ENCODE results near the gene DIAPH2.

DIAPH2 gene

DNA sequence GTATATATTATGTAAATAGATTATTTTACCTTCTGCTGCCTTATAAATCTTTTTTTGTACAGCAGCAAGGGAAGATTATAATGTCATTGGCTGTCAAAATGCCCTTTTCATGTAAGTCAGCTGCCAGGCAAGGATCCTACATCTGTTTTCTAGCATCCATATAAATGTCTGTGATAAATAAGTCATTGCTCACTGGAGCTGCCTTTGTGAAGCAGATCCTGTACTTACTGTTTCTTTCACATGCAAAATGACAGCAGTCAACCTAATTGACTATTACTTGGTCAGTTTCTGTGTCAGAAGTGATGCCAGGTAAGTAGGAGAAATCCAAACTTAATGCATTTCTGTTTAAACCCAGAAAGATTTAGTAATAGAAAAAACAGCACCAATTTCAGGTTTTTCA, 819.8 kb downstream of the DIAPH2 start:
- DNase-seq: no peak

DNA sequence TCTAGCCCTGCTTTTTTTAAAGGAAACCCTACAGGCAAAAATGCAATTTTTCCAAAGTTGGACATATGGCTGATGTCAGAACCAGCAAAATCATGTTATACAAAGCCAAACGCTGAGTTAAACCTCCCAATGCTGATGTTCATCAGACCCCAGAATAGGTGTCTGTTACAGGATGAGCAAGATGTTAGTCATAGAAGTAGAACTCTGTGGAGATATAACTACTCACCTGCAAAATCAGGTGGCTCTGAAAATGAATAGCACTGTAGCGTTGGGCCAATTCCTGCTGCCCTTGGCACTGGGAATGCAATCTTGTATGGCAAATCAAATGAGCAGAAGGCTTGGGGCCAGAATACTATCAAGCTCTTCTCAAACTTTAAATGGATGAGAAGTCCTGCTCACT, 833.1 kb downstream of the DIAPH2 start:
- DNase-seq: no peak

DNA sequence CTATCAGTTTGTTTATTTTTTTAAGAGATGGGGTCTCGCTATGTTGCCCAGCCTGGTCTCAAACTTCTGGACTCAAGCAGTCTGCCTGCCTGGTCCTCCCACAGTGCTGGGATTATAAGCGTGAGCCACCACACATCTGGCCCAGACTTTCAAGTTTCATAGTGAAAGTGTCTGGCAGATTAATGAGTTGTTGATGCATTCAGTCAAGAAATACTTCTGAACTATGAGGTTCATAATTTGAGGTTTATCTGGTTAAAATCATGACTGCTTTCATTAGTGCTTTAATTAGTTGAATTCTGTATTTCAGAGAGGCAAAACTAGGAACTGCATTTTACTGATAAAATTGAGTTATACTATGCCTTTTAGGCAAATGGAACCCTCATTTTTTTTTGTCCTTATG, 837.7 kb downstream of the DIAPH2 start:
- DNase-seq: no peak

DNA sequence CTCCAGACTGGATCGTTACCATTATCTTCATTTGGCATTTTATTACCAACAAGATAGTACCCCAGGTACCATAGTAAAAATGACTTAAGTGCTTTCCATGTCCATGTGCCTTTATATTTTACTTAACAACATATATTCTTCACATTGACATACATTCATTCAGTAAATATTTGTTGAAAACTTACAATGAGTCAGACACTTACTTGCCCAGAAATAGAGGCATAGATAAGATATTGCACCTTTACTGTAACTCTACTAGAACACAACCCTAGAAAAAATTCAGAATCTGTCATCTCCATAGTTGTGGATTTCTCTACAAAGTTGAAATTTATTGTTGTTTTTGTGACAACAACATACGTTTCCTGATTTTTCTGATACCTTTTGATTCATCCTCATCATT, 839.7 kb downstream of the DIAPH2 start:
- no peak for DNase-seq

- no peak for DNase-seq
These were observed 840.4 kb downstream of the DIAPH2 start for GRCh38 chrX:97524997-97525396.

DNA sequence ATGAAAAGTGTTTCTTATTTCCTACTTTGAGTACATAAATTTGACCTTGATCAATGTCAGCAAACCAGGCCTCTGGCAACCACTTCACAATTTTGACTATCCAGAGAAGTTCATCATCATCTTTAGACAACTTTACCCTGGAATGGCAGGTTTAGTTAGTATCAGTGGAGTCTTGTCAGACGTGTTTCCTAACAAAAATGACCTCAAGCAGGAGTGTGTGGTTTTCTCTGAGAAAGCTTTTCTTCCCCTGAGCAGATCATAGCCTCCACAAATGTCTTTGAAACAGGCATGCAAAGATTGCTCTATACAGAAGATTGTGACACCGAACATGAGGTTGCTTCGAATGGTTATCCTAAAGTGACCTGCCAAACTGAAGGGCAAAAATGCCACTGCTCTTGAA, 841.3 kb downstream of the DIAPH2 start:
- DNase-seq: no peak

GRCh38 chrX:97527725-97528124, 843.1 kb downstream of the DIAPH2 start:
- no peak for DNase-seq

- DNase-seq: peak in 1 of 2 donors; percentile 4
These were observed 845.0 kb downstream of the DIAPH2 start for GRCh38 chrX:97529536-97530200.

GRCh38 chrX:97531825-97532224, 847.2 kb downstream of the DIAPH2 start:
- DNase-seq: no peak

- DNase-seq: no peak
These were observed 854.1 kb downstream of the DIAPH2 start for GRCh38 chrX:97538745-97539144.

GRCh38 chrX:97539970-97540519, 855.4 kb downstream of the DIAPH2 start:
- DNase-seq: no peak

GRCh38 chrX:97547877-97548578, 863.4 kb downstream of the DIAPH2 start:
- no peak for DNase-seq

DNA sequence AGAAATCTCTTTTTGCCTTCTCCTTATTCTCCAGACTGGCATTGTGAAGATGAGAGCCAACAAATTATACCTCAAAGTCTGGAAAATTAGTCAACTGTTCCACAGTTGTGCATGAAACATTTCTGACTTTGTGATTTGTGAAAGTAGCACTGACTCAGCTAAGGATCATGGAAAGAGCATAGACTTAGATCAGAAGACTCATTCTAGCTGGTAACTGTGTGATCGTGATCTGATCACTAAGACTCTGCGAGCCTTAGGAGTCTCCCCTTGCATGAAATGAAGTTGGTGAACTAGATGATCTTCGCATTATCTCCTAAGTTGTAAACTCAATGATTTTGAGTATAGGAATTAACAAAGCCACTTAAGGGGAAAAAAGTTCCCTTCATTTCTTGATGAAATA, 867.2 kb downstream of the DIAPH2 start:
- DNase-seq: no peak

DNA sequence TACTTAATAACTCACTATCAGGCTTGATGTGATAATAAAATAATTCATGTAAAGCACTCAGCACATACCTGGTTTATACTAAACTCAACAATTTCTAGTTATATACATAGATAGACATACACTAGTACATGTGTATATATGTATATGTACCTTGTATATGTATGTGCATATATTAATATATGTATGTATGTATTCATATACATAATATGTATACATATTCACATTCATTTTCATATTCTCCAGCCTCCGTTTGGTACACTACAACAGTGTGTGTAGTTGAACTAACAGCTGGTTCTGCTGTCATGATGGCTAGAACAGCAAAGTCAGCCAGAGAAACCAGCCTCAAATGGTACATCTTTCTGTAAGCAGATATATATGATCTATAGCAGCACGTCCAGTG, 869.2 kb downstream of the DIAPH2 start:
- DNase-seq: no peak

- DNase-seq: no peak
These were observed 871.7 kb downstream of the DIAPH2 start for GRCh38 chrX:97556359-97556758.

DNA sequence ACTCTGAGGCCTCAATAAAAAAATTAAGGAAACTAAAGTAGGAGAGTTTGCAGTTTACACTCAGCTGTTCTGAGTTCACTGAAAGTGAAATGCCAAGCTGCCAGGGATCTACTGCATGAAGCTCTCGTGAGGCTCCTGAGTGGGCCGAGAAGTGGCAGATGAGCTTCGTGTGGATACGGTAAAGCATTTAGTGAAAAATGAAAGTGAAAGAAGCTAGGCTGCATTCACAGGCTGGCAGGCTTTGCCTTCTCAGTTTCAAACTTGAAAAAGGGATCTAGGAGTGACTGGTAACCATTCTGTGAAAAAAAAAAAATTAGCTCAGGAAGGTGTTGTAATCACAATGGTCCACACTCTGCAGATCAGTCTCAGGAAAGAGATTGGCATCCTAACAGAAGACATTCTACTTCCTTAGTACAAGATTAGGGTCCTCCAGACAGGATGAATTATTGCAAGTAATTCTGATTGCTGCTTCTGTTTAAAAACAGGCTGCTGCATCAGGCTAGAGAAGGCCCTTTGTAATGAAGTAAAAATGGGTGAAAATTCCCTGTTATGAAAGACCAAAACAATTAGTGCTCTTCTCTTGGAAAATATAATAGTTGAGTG, 879.0 kb downstream of the DIAPH2 start:
- peak; percentile 59 for DNase-seq

GRCh38 chrX:97564496-97564895, 879.9 kb downstream of the DIAPH2 start:
- peak; percentile 3 to 52 for DNase-seq

- no peak for DNase-seq
These were observed 902.5 kb downstream of the DIAPH2 start for GRCh38 chrX:97587171-97587570.

GRCh38 chrX:97594646-97595224, 910.1 kb downstream of the DIAPH2 start:
- no peak for DNase-seq

GRCh38 chrX:97597954-97598353, 913.3 kb downstream of the DIAPH2 start:
- DNase-seq: no peak

DNA sequence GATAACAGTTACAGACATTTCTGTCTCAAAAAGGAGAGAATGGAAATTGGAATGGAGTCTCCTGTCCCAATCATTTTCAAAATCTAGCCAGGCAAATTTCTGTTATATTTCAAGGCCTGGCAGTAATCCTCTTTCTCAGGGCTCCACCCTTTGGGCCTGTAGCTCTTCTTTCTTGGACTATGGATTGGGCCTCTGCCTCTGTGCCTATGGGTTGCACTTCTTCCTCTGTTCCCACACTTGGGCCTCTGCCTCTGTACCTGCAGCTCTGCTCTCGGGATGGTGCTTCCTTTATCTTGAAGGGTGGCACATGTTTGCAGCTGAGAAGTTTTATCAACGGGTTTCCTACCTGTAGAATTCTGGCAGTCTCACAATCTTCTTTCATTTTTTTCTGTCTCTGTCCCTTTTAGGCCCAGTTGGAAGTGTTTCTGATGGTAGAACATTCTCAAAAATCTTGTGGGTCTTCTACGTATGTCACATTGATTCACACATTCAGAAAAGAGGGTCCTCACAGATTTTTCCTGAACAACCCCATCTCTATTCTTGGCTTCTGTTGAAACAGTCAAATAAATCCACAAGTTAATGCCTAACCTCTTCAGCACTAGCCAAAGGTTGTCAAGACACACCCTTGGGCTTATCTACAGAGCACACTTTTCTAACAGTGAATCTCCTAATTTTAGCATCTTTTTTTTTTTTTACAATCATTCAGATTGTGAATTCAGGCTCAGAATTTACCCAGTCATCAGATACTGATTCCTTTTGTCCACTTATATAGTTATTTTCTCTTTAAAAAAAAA, 918.0 kb downstream of the DIAPH2 start:
- no peak for DNase-seq

DNA sequence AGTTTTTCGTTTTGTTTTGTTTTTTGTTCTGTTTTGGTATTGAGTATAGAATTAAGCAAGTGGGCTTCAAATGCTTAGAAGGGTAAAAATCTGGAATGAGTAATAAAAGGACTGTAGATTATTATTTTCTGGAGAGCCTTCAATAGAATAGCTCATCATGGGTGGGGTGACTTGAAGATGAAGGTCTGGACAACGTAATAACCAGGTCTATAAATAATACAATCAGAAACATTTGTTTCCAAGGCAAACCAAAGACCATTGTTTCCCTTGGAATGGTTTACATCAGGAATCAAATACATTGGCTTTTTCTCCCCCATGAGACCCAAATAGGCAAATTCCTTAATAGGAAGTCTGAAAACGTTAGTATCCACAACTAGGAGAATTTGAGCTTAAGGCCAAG, 920.6 kb downstream of the DIAPH2 start:
- no peak for DNase-seq

GRCh38 chrX:97609357-97609756, 924.7 kb downstream of the DIAPH2 start:
- DNase-seq: no peak

All from inflammatory macrophage (primary cell).